HG03378 (cell line): ENCODE data around the gene APOL4.
"Not testable (repeated sequence)": the region's sequence is repeated elsewhere in the genome, so short reads cannot be mapped to it uniquely, and the experiment has no call there.

Experiments
- ATAC-seq: cut with Tn5 transposase; IDR thresholded peaks from one replicate; pipeline ENCODE4 v1.9.1; 2021; ENCODE audit warnings: mild to moderate bottlenecking, moderate library complexity; ENCODE audit not compliant: unreplicated experiment

APOL4 gene

GRCh38 chr22:36201630-36202319 lies at the start of gene APOL4:
Gene APOL4 (minus strand): TSS chr22:36201809. CDS start chr22:36201734, 75 bp downstream.
- no peak for ATAC-seq

- ATAC-seq, result not testable (repeated sequence)
These were observed 48.8 kb upstream of the APOL4 start for GRCh38 chr22:36250292-36250960.

- ATAC-seq, result no peak
These were observed 47.6 kb upstream of the APOL4 start for GRCh38 chr22:36249160-36249559.

DNA sequence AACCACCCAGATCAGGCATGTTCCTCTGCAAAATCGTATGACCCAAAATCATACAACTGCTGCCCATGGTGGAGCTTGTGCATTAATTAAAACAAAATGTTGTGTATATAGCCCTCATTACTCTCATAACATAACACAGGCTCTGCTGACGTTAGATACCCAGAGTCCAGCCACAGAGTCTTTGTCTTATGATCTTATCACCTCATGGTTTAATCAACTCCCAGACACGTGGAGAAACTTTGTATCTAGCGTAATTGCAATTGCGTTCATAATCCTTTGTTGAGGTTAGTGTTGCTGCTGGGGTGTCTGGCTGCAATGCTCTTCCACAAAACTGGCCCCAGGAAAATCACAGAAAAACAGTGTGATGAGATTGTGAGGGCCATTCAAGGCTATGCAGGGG lies 46.3 kb upstream of the APOL4 start:
- no peak for ATAC-seq

DNA sequence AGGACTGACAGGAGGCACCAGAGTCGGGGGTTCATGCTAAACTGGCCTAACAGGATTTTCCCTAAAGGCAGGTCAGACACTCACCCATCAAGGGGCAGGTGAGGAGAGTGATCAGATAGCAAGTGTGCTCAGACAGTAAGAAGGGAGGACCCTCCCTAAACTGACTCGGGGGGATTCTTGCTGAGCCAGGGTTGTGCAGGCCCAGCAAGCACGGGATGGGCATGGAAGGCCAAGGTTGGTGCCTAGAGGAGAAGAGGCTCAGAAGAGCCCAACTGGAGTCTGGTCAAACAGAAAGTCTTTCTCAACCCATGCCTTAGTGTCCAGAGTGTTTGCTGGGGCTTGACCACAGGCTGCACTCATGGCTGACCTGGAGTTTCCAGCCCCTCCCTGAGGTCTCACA lies 45.1 kb upstream of the APOL4 start:
- no peak for ATAC-seq

GRCh38 chr22:36245805-36246356 lies 44.3 kb upstream of the APOL4 start:
- ATAC-seq, result no peak

- no peak for ATAC-seq
These were observed 43.1 kb upstream of the APOL4 start for GRCh38 chr22:36244522-36245391.

DNA sequence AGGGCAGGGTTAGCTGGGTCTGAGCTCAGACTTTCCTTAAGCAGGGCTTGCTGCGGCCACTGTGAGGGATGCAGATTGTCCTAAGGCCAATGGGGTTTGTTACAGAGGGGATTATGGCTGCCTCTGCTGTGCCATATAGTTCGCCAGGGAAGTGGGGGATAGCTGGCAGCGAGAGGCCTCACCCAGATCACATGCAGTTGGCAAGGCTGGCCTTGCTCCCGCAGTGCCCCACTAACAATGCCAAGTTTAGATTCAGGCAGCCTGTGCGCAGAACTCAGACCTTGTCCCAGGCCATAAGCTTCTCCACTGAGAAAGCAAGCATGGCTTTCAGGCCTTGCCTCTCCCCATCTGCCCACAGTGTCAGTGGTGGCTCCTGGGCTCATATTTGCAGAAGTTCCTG lies 42.4 kb upstream of the APOL4 start:
- no peak for ATAC-seq

- ATAC-seq, result peak; percentile 91
These were observed 38.0 kb upstream of the APOL4 start, which contains the start of gene APOL2 for GRCh38 chr22:36239401-36240171. Gene APOL2 (minus strand): TSS chr22:36239527. CDS start chr22:36233162, 6,365 bp downstream.

- ATAC-seq, result peak; percentile 11
These were observed 37.5 kb upstream of the APOL4 start for GRCh38 chr22:36239150-36239400.

GRCh38 chr22:36238373-36239149 lies 37.0 kb upstream of the APOL4 start:
- ATAC-seq, result no peak

DNA sequence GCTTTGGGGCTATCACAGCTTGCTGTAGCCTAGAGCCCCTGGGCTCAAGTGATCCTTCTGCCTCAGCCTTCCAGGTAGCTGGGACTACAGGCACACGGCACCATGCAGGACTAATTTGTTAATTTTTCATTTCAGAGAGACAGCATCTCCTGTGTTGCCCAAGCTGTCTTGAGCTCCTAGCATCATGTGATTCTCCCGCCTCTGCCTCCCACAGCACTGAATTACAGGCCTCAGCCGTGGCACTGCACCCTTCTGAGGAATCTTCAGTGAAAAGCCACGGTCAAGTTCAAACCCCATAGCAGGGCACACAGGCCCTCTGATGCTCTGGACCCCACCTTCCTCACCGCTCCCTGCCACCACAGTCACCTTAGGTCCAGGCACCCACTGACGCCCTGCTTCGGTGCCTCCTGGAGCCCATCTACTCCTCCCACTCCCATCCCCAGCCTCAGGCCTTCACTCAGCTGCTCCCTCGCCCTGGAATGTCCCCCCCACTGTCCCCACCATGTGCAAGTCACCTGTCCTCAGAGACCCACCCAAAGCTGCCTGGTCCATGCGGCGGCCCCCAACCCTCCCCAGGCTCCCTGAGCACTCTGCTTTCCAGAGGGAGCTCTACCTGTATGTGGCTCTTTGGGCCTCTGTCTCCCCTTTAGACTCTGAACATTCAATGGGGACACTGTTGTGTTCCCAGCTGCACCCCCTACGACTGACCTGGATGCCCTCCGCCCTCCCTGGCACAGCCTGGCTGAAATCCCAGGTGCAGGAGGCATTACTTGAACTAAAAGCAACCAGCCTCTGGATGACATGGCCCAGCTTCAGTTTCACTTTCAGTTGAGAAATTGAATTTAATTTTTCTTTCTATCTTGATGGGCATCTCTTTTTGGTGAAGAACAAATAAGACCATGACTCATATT lies 36.1 kb upstream of the APOL4 start:
- no peak for ATAC-seq

- ATAC-seq, result no peak
These were observed 35.0 kb upstream of the APOL4 start for GRCh38 chr22:36236388-36237319.

DNA sequence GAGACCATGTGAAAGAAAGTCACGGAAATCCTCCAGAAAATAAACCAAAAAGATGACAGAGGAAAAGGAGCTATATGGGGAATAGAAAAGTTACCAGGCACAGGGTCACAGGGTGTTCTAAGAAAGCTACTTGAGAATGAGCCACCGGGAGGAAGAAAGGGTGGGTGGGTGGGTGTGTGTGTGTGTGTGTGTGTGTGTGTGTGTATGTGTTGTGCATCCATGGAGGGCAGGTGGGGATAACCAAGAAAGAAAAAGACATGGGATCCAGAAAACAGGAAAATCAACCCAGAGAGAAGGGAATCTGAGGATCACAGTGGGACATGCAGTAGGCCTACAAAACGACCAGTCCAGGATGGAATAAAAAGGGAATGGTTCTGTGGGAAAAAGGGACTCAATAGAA lies 34.0 kb upstream of the APOL4 start:
- no peak for ATAC-seq

- ATAC-seq, result no peak
These were observed 33.3 kb upstream of the APOL4 start for GRCh38 chr22:36234919-36235318.

DNA sequence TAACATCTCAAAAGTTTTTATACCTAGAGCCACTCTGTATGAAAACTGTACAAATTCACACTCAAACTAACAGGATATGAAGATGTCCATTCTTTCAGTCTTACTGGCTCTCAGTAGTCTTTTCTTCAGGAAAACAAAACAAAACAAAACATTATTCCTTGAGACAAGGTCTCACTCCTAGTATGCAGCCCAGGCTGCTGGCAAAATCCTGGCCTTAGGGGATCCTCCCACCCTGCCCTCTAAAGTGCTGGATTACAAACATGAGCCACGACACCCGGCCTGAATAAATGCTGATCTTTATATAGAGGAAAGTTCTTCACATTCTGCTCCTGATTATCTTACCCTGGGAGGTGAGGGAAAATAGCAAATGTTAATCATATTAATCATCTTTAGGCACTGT lies 32.6 kb upstream of the APOL4 start:
- no peak for ATAC-seq

- ATAC-seq, result no peak
These were observed 32.2 kb upstream of the APOL4 start for GRCh38 chr22:36233796-36234195.
